Measurements from ENCODE around the gene NCAPH2. TPM values are rescaled to one million over a fixed set of nuclear protein-coding genes. Genes with fewer than 3 reads are reported as not detected.
A peak's percentile ranks its signal among the peaks of the same experiment; 100 is the strongest.

Gene NCAPH2
- total RNA-seq, 2 donors from 2014 or later = 29.8 to 32.7 TPM

GRCh38 chr22:50535113-50535512 lies 27.1 kb downstream of the NCAPH2 start:
- ATAC-seq (no peak), DNase-seq (no peak)
- intact Hi-C loops (cut with DNase I) = no loop called here

DNA sequence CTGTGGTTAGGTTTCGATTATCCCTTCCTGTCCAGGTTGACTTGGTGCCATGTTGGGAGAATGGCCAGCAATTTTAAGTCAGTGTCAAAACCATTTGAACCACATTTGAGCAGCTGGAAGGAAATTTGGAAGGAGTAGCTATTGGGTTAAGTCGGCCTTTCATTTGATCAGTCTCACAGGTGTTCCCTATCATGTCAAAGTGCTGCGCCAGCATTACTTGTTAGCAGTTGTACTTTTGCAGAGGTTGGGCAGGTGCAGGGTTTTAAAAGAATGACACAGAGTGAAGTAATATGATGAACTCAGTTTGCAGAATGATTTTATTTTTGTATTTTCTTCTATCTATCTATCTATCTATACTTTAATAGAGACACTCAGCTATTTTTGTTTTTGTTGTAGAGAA lies 28.2 kb downstream of the NCAPH2 start:
- DNase-seq (no peak), ATAC-seq (no peak)
- intact Hi-C loops (cut with DNase I) = no loop called here

DNA sequence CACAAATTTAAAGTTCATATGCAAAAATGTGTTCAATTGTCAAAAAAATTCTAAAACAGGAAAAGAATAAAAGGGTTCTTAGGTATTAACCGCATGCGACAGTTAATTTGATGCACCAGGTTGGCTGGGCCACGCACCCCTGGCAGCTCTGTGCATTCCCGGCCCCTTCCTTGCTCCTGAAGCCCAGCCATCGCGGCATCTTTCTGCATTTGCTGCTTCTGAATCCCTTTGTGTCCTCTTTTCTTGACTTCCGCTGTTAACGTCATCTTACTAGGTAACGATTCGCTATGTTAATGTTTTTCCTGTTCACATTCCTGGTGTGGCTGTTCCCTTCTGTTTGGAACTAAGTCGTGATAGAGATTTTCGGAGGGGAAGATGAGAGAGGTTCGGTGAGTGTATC lies 29.7 kb downstream of the NCAPH2 start:
- intact Hi-C loops (cut with DNase I) = no loop called here
- ATAC-seq = no peak
- no peak for DNase-seq

- DNase-seq (no peak), ATAC-seq (no peak)
- intact Hi-C loops (cut with DNase I) = loop anchor here in 1 of 2 donors (10.0 kb wide), 1 partner anchor 74 kb away; no protein-coding TSS in a partner anchor
Measured at GRCh38 chr22:50540381-50540780, 32.4 kb downstream of the NCAPH2 start.

DNA sequence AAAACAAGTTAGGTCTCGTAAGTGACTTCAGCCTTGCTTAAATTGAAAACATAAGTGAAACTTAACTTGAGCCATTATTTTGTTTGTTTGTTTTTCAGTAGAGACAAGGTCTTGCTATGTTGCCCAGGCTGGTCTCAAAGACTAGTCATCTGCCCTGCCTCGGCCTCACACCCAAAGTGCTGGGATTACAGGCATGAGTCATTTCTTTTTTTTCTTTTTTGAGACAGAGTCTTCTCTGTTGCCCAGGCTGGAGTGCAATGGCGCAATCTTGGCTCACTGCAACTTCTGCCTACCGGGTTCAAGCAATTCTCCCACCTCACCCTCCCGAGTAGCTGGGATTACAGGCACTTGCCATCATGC lies 33.6 kb downstream of the NCAPH2 start:
- peak; percentile 58 for DNase-seq
- intact Hi-C loops (cut with DNase I) = loop anchor here in 1 of 2 donors (10.0 kb wide), 1 partner anchor 73 kb away; no protein-coding TSS in a partner anchor
- ATAC-seq = peak in 1 of 2 donors; percentile 53

- ATAC-seq (peak in 1 of 2 donors; percentile 2), DNase-seq (no peak)
- intact Hi-C loops (cut with DNase I) = loop anchor here in 1 of 2 donors (10.0 kb wide), 1 partner anchor 72 kb away; no protein-coding TSS in a partner anchor
Measured at GRCh38 chr22:50542416-50542927, 34.4 kb downstream of the NCAPH2 start.

DNA sequence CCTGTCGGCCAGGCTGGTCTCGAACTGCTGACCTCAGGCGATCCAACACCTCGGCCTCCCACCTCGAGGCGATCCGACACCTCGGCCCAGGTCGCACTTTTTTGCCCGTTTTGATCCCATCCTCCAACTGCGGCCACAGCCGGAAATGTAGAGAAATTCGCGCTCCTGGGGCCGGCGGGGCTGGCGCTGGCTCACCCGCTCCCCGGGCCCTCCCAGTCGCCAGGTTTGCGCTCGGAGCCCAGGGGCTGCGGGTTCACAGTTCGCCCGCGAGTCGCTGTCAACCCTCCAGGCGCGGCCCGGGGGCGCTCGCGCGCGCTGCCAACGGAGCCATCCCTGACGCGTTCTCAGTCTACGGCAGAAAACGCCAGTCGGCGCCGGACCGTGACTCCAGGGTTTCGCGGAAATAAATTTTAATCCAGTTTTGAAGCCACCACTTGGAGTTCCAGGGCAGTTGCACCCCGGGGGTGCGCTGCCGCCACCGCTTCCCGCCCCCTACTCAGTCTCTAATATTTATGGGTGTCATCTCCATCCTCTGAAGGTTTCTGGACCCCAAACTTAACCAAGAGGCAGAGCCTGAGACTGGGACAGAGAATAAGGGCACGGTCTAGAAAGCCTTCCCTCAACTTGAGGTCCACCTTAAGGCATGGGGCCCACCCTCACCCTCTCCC lies 36.2 kb downstream of the NCAPH2 start:
- DNase-seq (peak; percentile 84), ATAC-seq (peak; percentile 52 to 67)
- intact Hi-C loops (cut with DNase I) = loop anchor here in 1 of 2 donors (10.0 kb wide), 1 partner anchor 71 kb away; no protein-coding TSS in a partner anchor

- peak; percentile 19 for DNase-seq
- intact Hi-C loops (cut with DNase I) = loop anchor here in 1 of 2 donors (10.0 kb wide), 1 partner anchor 70 kb away; no protein-coding TSS in a partner anchor
- no peak for ATAC-seq
Measured at GRCh38 chr22:50544746-50545253, 36.8 kb downstream of the NCAPH2 start.

DNA sequence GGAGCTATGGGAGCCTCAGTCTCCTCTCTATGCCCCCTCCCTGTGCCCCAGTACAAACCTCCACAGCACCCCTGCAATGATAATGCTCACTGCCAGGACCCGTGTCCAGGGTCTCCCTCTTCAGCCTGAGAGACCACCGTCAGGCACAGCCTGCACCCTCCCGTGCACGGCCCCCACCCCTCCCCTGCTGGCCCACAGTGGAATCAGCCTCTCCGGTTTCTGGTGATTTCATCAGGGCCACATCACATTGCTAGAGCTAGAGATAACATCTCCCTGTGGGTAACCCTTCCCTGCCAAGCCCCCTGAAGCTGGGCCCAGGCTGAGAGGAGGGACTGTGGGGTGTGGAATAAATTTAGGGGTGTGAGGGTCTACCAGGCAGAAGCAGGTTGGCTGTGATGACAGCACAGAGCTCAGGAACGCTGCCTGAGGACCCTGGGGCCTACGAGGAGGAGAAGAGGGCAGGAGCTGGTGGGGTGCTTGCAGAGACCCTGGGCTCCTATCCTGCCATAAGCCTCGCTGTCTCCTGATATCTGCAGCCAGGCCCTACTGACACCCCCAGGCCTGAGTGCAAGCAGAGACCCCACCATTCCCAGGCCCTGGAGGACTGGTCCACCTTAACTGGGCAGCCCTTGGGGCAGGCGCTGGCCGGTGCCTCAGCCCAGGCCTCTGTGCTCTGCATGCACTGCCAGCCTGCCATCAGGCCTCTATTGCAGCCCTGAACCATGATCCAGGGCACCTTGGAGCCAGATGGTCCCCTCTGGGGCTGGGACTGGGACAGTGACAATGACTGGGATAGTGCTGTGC lies 37.7 kb downstream of the NCAPH2 start, which contains the start of gene KLHDC7B:
KLHDC7B (plus strand) TSS at position 378 of the 804 bp plus-strand sequence; CDS start at position 723, 345 bp downstream.
- intact Hi-C loops (cut with DNase I) = loop anchor here in 1 of 2 donors (10.0 kb wide), 1 partner anchor 69 kb away; no protein-coding TSS in a partner anchor
- ATAC-seq = no peak
- DNase-seq = no peak

DNA sequence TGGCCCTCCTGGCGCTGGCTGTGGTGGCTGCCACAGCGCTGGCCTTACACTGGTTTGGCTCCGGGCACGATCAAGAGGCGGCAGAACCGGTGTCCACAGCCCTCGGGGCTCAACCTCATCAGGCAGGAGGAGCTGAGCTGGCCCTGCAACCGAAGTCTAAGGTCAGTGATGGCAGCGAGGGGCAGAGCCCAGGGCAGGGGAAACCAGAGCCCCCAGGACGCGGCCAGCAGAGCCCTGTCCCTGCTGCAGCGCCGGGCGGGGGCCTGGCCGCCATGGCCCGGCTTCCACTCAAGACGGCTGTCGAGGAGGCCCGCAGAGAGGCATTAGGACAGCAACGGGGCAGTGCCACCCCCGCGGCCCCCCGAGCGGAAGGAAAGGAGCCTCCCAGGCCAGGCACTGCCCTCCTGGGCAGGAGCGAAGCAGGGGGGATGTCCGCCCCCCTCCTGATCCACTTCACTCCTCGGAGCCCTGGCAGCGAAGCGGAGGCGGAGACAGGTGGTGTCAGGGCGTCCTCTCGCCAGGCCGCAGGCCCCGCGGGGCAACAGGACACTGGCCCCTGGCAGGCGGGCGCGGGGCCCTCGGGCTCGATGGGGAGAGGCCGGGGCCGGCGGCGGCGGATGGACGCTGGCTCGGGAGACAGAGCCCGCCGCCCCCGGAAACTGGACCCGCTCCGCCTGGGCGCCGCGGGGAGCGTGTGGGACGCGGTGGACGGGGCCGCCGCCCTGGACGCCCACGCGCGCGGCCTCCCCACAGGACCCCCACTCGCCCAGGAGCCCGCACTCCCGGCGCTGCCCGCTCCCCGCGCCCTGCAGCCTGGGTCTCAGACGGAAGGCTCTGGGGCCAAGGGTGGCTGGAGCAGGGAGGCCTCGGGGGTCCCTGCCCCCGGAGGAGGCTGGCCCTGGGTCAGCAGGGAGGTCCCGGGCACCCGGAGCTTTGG lies 38.6 kb downstream of the NCAPH2 start:
- intact Hi-C loops (cut with DNase I) = loop anchor here in 1 of 2 donors (10.0 kb wide), 1 partner anchor 68 kb away; no protein-coding TSS in a partner anchor
- no peak for ATAC-seq
- no peak for DNase-seq

- intact Hi-C loops (cut with DNase I) = loop anchor here in 1 of 2 donors (10.0 kb wide), 1 partner anchor 67 kb away; no protein-coding TSS in a partner anchor
- DNase-seq = no peak
- no peak for ATAC-seq
Measured at GRCh38 chr22:50547263-50547985, 39.4 kb downstream of the NCAPH2 start.

DNA sequence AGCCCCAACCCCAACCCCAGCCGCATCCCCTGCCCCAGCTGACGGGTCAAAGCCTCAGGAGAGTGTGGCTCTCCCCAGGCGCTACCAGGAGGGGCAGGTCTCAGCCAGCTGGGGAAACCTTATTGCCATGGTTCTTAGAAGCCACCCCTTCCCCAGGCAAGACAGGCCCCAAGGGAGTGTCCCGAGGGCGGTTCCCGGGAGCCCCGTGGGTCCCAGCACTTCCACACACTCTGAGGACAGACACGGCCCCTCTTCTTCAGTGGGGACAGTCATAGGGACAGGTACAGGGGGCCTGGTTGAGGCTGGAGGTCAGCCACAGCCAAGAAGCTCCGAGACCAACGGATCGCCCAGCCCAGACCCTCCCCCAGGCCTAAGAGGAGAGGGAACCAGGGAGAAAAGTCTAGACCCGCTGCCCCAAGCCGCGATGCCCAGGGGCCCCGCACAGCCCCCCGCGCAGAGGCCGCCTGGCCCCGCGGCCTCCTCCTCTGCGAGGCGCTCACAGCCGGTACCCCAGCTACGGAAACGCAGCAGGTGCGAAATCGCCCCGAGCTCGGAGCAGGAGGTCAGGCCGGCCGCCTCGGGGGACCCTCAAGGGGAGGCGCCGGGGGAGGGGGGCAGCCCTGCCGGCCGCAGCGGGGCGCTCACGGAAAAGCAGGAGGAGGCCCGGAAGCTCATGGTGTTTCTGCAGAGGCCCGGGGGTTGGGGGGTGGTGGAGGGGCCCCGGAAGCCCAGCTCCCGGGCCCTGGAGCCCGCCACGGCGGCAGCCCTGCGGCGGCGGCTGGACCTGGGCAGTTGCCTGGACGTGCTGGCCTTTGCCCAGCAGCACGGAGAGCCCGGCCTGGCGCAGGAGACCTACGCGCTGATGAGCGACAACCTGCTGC lies 40.3 kb downstream of the NCAPH2 start:
- DNase-seq (no peak), ATAC-seq (peak in 1 of 2 donors; percentile 29)
- intact Hi-C loops (cut with DNase I) = loop anchor here in 1 of 2 donors (10.0 kb wide), 1 partner anchor 67 kb away; no protein-coding TSS in a partner anchor

DNA sequence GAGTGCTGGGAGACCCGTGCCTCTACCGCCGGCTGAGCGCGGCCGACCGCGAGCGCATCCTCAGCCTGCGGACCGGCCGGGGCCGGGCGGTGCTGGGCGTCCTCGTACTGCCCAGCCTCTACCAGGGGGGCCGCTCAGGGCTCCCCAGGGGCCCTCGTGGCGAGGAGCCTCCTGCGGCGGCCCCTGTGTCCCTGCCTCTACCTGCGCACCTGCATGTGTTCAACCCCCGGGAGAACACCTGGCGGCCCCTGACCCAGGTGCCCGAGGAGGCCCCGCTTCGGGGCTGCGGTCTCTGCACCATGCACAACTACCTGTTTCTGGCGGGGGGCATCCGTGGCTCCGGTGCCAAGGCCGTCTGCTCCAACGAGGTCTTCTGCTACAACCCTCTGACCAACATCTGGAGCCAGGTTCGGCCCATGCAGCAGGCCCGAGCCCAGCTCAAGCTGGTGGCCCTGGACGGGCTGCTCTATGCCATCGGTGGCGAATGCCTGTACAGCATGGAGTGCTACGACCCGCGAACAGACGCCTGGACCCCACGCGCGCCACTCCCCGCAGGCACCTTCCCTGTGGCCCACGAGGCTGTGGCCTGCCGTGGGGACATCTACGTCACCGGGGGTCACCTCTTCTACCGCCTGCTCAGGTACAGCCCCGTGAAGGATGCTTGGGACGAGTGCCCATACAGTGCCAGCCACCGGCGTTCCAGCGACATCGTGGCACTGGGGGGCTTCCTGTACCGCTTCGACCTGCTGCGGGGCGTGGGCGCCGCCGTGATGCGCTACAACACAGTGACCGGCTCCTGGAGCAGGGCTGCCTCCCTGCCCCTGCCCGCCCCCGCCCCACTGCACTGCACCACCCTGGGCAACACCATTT lies 41.1 kb downstream of the NCAPH2 start:
- DNase-seq (no peak), ATAC-seq (no peak)
- intact Hi-C loops (cut with DNase I) = loop anchor here in 1 of 2 donors (10.0 kb wide), 1 partner anchor 66 kb away; no protein-coding TSS in a partner anchor

GRCh38 chr22:50550395-50550794 lies 42.4 kb downstream of the NCAPH2 start:
- intact Hi-C loops (cut with DNase I) = no loop called here
- DNase-seq (no peak), ATAC-seq (no peak)

- ATAC-seq (no peak), DNase-seq (peak; percentile 12)
- intact Hi-C loops (cut with DNase I) = no loop called here
Measured at GRCh38 chr22:50551160-50551752, 43.2 kb downstream of the NCAPH2 start.
